ENCODE results near the gene INPP4A.

Gene INPP4A

DNA sequence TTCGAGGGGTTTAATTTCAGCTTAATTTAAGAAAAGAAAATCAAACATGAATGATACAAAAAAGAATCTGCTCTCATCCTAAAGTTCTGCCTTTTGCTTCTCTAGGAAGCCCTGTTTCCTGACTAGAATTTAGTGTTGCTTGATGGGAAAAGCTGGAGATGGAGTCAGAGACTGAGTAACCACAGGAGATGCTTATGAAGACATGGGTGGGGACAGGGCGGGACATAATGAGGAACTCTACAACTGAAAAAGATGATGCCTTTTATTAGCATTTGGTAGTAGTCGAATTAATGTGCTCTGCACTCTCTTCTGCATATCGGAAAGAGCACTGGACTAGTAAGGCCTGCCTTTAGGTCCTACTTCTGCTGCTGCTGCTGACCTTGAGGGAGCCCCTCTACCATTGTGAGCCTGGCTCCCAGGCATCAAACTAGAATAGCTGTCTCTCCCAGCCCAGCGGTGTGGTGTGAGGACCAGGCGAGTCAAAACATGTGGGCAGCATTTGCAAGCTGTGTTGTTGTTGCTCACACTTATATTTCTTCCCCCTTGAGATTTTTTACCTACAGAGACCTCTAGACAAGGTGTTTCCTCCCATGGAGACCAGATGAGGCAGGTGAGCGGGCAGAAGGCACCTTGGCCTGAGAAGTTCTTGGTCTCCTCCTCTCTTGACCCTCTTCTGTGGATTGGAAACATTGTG is 61.5 kb downstream of the INPP4A start:
- H3K27ac ChIP-seq (ENCODE audit: low read depth, low read length, severe bottlenecking): no peak overlapping the region
- 97 to 100% methylated on average over 3 to 5 of the region's 7 CpGs for WGBS, 2 experiments (ENCODE audit: insufficient coverage in 2 of 2)
- H3K9me3 ChIP-seq (ENCODE audit: control insufficient read depth, low read length): no peaks in the 10 kb centered on the region
- peaks cover 4% of the 10 kb centered on the region for H3K36me3 ChIP-seq (ENCODE audit: control insufficient read depth, insufficient read depth, low read length)
- no peak overlapping the region for H3K4me3 ChIP-seq (ENCODE audit: extremely low read depth, insufficient read depth, low read length, poor library complexity, severe bottlenecking)
- peaks cover 9% of the 10 kb centered on the region for H3K4me1 ChIP-seq (ENCODE audit: control insufficient read depth, insufficient read depth, low read length, poor library complexity, severe bottlenecking)

GRCh38 chr2:98506881-98507280 is 62.2 kb downstream of the INPP4A start:
- Histone ChIP-seq H3K4me3 (ENCODE audit: extremely low read depth, insufficient read depth, low read length, poor library complexity, severe bottlenecking) (no peak overlapping the region), H3K36me3 (ENCODE audit: control insufficient read depth, insufficient read depth, low read length) (peaks cover 4% of the 10 kb centered on the region), H3K9me3 (ENCODE audit: control insufficient read depth, low read length) (no peaks in the 10 kb centered on the region), H3K4me1 (ENCODE audit: control insufficient read depth, insufficient read depth, low read length, poor library complexity, severe bottlenecking) (peaks cover 9% of the 10 kb centered on the region), H3K27ac (ENCODE audit: low read depth, low read length, severe bottlenecking) (no peak overlapping the region)
- 88 to 96% methylated on average over 4 to 5 of the region's 8 CpGs for WGBS, 2 experiments (ENCODE audit: insufficient coverage in 2 of 2)

DNA sequence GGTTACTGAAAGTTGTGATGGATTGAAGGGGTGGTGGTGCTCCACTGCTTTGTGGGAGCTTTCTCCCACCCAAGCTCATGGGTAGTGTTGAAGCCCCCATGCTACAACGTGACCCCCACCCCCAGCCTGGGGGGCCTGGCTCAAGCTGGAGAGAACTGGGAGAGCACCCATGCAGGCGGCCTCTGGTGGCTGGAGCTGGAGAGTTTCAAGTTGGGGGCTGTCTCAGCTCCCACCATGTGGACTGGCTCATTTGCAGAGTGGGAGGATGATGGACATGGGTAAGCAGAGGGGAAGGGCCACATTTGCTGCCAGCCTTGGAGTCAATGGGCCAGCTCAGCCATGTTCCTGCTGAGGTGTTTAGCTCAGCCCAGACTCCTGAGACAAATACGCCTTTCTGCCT is 62.8 kb downstream of the INPP4A start:
- Histone ChIP-seq H3K36me3 (ENCODE audit: control insufficient read depth, insufficient read depth, low read length) (peaks cover 4% of the 10 kb centered on the region), H3K4me3 (ENCODE audit: extremely low read depth, insufficient read depth, low read length, poor library complexity, severe bottlenecking) (no peak overlapping the region), H3K9me3 (ENCODE audit: control insufficient read depth, low read length) (no peaks in the 10 kb centered on the region), H3K4me1 (ENCODE audit: control insufficient read depth, insufficient read depth, low read length, poor library complexity, severe bottlenecking) (peaks cover 3% of the 10 kb centered on the region), H3K27ac (ENCODE audit: low read depth, low read length, severe bottlenecking) (no peak overlapping the region)
- 96 to 100% methylated on average over 1 to 2 of the region's 3 CpGs for WGBS, 2 experiments (ENCODE audit: insufficient coverage in 2 of 2)

DNA sequence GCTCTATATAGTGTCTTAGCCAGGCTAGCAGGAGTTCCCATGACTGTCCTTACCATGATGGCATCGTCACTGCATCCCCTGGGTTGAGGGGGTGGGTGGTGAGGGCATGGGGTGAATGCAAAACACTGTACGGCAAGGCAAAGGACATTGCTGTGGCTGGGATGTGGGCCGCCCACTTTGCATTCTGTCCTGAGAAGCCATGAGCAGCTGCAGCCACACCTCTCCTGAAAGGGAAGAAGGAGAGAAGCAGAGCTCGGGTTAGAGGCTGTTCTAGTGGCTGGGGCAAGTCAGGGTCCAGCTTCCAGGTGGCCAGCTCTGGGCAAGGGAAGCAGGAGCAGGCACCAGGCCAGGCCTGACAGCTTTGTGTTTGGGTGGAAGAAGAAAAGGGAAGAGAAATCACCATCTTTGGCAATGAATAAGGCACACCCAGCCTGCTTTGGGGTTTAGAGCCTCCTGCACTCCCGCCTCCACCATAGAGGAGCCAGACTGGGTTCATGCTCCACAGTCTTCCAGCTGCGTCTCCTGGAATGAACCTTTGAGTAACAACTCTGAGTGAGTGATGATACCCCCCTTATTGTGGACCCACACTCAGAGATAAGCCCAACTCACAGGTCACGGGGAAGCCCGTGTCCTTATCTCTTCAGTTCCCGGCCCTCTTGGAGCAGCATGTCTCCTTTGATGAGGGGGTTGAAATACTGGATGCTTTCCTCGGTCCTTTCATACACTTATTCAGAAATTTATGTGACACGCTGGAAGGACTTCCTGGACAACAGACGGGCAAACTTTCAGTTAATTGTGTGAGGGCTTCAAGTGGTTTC is 63.4 kb downstream of the INPP4A start:
- WGBS, 2 experiments (ENCODE audit: insufficient coverage in 2 of 2): 87 to 93% methylated on average over 5 to 10 of the region's 12 CpGs

DNA sequence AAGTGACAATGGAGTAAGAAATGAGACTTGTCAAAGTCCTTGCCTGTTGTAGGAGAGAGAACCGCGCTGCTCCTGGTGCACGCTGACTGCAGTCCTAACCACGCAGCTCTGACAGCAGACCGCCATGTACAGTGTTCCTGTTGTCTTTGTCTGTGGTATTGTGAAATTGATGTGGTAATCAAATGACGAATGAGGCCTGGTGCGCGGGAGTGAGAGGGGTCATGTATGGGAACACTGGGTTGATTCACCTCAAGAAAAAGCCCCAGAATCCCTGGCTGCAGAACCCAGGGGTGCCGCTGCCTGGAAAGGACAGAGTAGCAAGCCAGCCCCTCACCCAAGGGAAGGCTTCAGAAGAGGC is 64.0 kb downstream of the INPP4A start:
- Histone ChIP-seq H3K27ac (ENCODE audit: low read depth, low read length, severe bottlenecking) (no peak overlapping the region), H3K4me1 (ENCODE audit: control insufficient read depth, insufficient read depth, low read length, poor library complexity, severe bottlenecking) (peaks cover 3% of the 10 kb centered on the region), H3K9me3 (ENCODE audit: control insufficient read depth, low read length) (no peaks in the 10 kb centered on the region), H3K36me3 (ENCODE audit: control insufficient read depth, insufficient read depth, low read length) (peaks cover 4% of the 10 kb centered on the region), H3K4me3 (ENCODE audit: extremely low read depth, insufficient read depth, low read length, poor library complexity, severe bottlenecking) (no peak overlapping the region)
- 85 to 96% methylated on average over 7 to 9 of the region's 9 CpGs for WGBS, 2 experiments (ENCODE audit: insufficient coverage in 2 of 2)

More for the DNA sequence above, 63.4 kb downstream of the INPP4A start:
- Histone ChIP-seq H3K4me3 (ENCODE audit: extremely low read depth, insufficient read depth, low read length, poor library complexity, severe bottlenecking) (no peak overlapping the region), H3K4me1 (ENCODE audit: control insufficient read depth, insufficient read depth, low read length, poor library complexity, severe bottlenecking) (peaks cover 3% of the 10 kb centered on the region), H3K36me3 (ENCODE audit: control insufficient read depth, insufficient read depth, low read length) (peaks cover 4% of the 10 kb centered on the region), H3K9me3 (ENCODE audit: control insufficient read depth, low read length) (no peaks in the 10 kb centered on the region), H3K27ac (ENCODE audit: low read depth, low read length, severe bottlenecking) (no peak overlapping the region)

DNA sequence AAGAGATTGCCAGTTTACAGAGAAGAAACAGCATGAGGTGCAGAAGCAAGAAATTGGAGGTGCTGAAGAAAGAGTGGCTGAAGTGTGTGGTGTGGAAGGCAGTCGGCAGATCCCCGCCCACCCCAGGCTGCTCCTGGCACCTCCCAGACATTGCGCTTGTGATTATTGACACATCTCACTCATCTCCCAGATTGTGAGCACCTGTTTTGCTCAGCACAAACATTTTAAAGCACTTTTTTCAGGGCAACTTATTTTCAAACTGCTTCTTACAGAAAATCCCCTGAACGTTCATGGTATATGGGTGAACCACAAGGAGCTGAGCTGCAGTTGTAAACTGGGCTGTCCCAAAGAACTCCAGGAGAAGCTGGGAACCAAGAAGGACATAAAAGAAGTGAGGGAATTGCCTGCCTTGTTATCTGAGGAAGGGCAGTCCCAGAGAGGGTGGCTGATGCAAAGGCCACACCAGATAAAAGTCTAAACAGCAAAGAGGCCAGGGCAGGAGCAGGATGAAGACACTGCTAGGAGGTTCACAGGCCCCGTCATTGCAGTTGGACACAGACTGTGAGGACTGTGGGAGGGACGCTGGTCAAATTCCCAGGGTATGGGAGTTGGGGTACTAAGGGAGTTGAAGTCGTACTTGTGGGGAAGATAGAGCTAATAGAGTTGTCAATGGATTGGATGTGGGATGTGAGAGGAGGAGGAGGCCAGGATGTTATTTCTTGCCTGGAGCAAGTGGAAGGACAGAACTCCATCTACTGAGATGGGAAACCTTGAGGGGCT is 65.1 kb downstream of the INPP4A start:
- no peak overlapping the region for H3K4me3 ChIP-seq (ENCODE audit: extremely low read depth, insufficient read depth, low read length, poor library complexity, severe bottlenecking)
- no peaks in the 10 kb centered on the region for H3K9me3 ChIP-seq (ENCODE audit: control insufficient read depth, low read length)
- peaks cover 3% of the 10 kb centered on the region for H3K4me1 ChIP-seq (ENCODE audit: control insufficient read depth, insufficient read depth, low read length, poor library complexity, severe bottlenecking)
- peaks cover 4% of the 10 kb centered on the region for H3K36me3 ChIP-seq (ENCODE audit: control insufficient read depth, insufficient read depth, low read length)
- no peak overlapping the region for H3K27ac ChIP-seq (ENCODE audit: low read depth, low read length, severe bottlenecking)
- 94 to 97% methylated on average over 4 of the region's 7 CpGs for WGBS, 2 experiments (ENCODE audit: insufficient coverage in 2 of 2)

DNA sequence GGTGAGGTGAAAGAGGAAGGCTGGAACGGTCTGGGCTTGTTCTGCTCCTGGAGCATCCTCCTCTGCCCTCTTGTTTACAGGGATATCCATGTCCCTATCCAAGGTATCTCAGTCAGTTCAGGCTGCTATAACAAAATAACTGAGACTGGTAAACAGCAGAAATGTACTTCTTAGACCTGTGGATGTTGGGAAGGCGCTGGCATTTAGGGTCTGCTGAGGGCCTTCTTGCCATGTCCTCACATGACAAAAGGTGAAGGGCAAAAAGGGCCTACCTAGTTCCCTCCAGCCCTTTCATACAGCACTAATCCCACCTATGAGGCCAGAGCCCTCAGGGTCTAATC is 65.6 kb downstream of the INPP4A start:
- peaks cover 6% of the 10 kb centered on the region for H3K4me1 ChIP-seq (ENCODE audit: control insufficient read depth, insufficient read depth, low read length, poor library complexity, severe bottlenecking)
- peaks cover 4% of the 10 kb centered on the region for H3K36me3 ChIP-seq (ENCODE audit: control insufficient read depth, insufficient read depth, low read length)
- H3K9me3 ChIP-seq (ENCODE audit: control insufficient read depth, low read length): no peaks in the 10 kb centered on the region
- H3K4me3 ChIP-seq (ENCODE audit: extremely low read depth, insufficient read depth, low read length, poor library complexity, severe bottlenecking): no peak overlapping the region
- H3K27ac ChIP-seq (ENCODE audit: low read depth, low read length, severe bottlenecking): no peak overlapping the region
- WGBS, 2 experiments (ENCODE audit: insufficient coverage in 2 of 2): 83 to 89% methylated on average over 1 of the region's 2 CpGs

GRCh38 chr2:98511981-98512380 is 67.3 kb downstream of the INPP4A start:
- H3K36me3 ChIP-seq (ENCODE audit: control insufficient read depth, insufficient read depth, low read length): peaks cover 4% of the 10 kb centered on the region
- 93 to 95% methylated on average over 3 of the region's 3 CpGs for WGBS, 2 experiments (ENCODE audit: insufficient coverage in 2 of 2)
- H3K9me3 ChIP-seq (ENCODE audit: control insufficient read depth, low read length): no peaks in the 10 kb centered on the region
- no peak overlapping the region for H3K4me3 ChIP-seq (ENCODE audit: extremely low read depth, insufficient read depth, low read length, poor library complexity, severe bottlenecking)
- peaks cover 8% of the 10 kb centered on the region for H3K4me1 ChIP-seq (ENCODE audit: control insufficient read depth, insufficient read depth, low read length, poor library complexity, severe bottlenecking)
- no peak overlapping the region for H3K27ac ChIP-seq (ENCODE audit: low read depth, low read length, severe bottlenecking)

DNA sequence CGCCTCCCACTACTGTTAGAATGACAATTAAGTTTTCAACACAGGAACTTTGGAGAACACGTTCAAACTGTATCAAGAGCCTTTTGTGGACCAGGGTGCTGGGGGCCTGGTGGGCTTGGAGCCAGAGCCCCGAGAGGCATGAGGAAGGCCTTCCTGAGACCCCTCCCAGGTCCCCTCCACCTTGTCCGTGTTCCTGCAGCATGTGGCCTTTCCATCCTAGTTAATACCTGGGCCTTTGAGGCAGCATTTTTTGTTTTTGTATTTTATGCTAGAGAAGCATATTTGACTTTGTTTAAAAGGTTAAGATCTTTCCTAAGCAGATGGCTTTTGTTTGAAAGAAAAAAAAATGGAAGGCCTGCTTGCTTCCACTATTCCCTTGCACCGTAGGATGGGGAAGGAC is 68.0 kb downstream of the INPP4A start:
- Histone ChIP-seq H3K9me3 (ENCODE audit: control insufficient read depth, low read length) (no peaks in the 10 kb centered on the region), H3K4me3 (ENCODE audit: extremely low read depth, insufficient read depth, low read length, poor library complexity, severe bottlenecking) (no peak overlapping the region), H3K4me1 (ENCODE audit: control insufficient read depth, insufficient read depth, low read length, poor library complexity, severe bottlenecking) (peaks cover 8% of the 10 kb centered on the region), H3K27ac (ENCODE audit: low read depth, low read length, severe bottlenecking) (no peak overlapping the region), H3K36me3 (ENCODE audit: control insufficient read depth, insufficient read depth, low read length) (peaks cover 4% of the 10 kb centered on the region)
- 90 to 98% methylated on average over 3 to 5 of the region's 5 CpGs for WGBS, 2 experiments (ENCODE audit: insufficient coverage in 2 of 2)

DNA sequence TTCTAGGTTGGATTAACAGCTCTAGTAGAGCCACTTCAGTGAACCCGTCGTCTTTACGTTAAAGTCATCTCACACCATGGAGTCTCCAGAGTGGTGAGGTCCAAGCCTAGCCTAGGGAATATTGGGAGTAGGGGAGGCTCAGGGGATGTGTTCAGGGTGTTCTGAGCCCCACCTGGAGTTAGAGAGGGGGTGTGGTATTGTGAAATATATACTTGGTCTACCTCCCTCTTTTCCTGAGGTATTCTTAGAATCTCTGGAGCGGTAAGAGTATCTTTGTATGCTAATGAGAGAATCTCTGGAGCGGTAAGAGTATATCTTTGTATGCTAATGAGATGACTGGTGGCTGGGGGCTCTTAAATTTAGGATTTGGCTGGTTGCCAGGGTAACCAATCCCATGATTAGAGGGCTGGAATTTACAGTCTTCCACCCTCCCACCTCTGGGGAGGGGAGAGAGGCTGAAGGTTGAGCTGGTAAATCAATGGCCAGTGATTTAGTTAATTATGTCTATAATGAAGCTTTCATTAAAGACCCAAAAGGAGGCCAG is 69.5 kb downstream of the INPP4A start:
- Histone ChIP-seq H3K4me3 (ENCODE audit: extremely low read depth, insufficient read depth, low read length, poor library complexity, severe bottlenecking) (no peak overlapping the region), H3K9me3 (ENCODE audit: control insufficient read depth, low read length) (no peaks in the 10 kb centered on the region), H3K27ac (ENCODE audit: low read depth, low read length, severe bottlenecking) (no peak overlapping the region), H3K36me3 (ENCODE audit: control insufficient read depth, insufficient read depth, low read length) (peaks cover 3% of the 10 kb centered on the region), H3K4me1 (ENCODE audit: control insufficient read depth, insufficient read depth, low read length, poor library complexity, severe bottlenecking) (peaks cover 10% of the 10 kb centered on the region)
- WGBS, 2 experiments (ENCODE audit: insufficient coverage in 2 of 2): 87 to 100% methylated on average over 3 to 5 of the region's 5 CpGs

All from mesodermal cell (in vitro differentiated cells).